NCI-H2227 (cell line): ENCODE data around the gene SND1.
A peak's percentile ranks its signal among the peaks of the same experiment; 100 is the strongest.

ENCODE experiments used
- DNase-seq: peaks from one replicate; lab custom pipeline; 2025; ENCODE audit not compliant: unreplicated experiment; lab: John Stamatoyannopoulos, UW

Gene SND1

DNA sequence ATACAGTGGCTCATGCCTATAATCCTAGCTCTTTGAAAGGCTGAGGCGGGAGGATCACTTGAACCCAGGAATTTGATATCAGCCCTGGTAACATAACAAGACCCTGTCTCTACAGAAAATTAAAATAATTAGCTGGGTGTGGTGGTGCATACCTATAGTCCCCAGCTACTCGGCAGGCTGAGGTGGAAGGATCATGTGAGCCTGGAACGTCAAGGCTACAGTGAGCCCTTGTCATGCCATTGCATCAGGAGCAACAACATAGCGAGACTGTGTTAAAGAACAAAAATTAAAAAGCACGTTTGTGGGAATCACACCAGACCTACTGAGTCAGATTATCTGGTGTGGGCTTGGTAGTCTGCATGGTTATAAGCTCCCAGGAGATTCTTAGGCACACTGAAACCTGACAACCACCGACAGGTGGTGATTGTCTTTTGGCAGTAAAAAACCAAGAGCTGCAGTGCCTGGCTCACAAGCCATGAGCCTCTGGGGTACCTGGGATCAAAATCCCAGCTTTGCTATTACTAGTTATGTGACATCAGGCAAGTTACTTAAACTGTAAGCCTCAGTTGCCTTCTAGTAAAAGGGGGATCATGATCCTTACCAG is 146.9 kb downstream of the SND1 start:
- no peak for DNase-seq

DNA sequence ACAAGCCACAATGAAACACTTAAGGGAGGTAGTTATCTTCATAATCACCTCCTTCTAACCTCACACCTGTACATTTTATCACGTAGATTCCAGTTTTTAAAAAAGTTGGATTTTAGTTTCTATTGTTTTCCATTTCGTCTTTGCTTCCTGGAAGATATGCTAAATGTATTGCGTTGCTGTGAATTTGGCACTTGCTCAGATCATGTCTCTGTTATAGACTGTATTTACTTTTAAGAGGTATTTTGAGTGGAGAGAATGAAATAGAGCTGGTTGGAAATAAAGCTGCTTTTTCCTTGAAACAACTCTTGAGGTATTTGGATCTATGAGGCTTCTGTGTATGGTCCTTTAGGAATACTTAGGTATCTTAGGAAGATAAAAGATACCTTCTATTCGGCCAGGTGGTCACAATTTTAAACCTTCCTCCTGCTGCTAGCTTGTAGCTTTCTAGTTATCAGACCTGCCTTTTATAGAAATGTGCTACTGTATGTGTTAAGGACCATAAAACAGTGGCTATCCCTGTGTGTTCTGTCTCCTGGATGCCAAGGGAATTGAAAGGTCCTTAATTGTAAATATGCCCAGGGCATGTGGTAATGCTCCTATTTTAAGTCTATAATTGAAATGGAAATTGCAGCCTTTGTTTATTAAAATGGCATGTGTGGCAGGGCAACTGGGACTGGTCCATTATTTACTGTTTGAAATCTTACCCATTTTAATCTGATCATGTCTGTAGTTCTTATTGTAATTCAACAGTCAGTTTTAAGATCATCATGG is 147.7 kb downstream of the SND1 start:
- DNase-seq, result no peak

DNA sequence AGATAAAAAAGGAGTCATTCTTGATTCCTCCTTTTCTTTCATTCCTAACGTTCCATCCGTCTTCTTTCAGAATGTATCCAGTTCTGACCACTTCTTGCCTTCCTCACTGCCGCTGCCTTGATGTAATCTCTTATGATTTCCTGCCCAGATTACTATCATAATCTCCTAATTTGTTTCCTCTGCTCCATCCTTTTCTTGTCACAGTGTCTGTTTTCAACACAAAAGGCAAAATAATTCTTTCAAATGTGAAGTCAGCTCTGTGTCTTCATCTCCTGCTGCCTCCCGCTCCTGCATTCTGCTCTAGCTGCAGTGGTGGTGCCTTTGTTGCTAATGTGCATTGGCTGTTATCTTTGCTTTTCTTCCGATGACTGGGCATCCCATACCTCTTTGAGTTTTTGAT is 150.9 kb downstream of the SND1 start:
- no peak for DNase-seq

DNA sequence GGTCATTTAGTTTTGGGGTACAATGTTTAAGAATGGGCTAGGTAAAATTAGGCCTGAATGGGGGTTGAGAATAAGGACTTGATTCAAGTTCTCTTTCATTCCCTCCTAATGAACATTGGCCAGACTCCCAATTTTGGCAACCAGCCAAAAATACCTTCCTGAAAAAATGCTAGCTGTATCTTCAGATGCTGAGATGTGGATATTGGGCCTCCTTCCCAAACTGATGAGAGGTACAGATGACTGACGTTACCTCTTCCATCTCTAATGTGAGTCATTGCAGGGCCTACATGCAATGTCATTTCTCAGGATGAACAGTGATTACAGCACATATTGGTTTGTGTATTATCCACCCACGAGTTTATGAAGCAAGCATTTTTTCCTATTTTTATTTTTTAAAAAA is 151.6 kb downstream of the SND1 start:
- peak; percentile 14 for DNase-seq

DNA sequence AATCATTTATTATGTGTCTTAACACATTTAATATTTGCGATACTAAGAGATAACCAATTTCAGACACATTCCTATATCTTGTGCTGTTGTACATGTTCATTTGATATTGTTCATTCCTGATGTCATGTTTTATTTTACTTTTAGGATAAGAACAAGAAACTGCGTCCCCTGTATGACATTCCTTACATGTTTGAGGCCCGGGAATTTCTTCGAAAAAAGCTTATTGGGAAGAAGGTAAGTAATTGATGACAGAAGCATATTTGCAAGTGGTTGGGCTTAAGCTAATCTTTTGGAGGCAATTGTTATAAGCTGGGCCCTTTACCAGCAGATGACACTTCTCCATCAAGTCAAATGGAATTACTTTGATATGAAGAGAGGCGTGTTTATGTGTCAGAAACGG is 155.3 kb downstream of the SND1 start:
- DNase-seq, result no peak

DNA sequence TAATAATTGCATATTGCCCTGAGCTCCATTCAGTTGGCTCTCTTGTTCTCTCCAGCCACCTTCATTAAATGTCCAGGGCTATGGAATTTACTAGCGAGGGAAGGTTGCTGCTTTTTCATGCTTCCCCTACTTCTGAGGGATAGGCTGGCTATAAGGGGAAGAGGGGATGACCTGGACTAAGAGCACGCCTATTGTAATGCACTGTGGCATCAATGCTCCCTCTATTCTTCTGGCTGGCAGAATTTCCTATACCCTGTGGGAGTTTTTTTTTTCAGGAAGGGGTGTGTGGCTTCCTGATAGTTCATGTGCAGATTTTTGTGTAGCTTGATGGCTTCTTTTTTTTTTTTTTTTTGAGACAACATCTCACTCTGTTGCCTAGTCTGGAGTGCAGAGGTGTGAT is 155.8 kb downstream of the SND1 start:
- DNase-seq, result no peak

DNA sequence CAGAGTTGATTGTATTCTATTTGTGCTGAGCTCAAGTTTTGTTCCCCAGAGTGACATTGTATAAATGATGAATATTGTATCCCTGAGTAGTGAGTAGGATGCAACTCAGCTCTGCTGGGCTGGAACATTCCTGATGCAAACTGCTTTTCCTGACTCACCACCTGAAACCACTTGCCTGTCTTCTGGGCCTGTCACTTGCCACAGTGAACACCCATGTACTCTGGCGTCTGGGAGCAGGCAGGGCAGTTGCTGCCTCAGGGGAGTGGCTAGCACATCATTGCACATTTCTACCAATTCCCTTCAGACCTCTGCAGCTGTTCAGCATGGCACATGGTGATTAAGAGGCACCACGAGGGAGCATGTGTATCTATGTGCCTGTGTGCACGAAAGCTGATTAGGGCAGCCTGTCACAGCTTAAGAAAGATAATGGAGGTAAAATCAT is 157.3 kb downstream of the SND1 start:
- peak; percentile 70 for DNase-seq

DNA sequence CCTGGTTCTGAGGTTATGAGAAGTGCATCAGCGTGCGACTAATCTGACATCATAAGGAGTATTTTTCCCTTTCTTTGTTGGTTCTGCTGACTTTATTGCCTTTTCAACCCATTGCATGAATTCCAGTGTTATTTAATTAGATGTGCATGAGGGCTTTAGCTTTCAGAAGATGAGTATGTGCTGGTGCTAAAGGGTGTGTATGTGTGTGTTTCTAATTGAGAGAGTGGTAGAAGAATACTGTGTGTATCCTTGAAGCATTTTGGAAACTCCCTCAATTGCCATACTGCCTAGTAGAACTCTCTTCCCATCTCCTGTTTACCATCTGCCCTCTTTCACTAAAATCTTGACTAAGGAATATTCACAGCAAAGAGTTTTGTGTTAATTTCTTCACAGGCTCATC is 158.1 kb downstream of the SND1 start:
- no peak for DNase-seq

DNA sequence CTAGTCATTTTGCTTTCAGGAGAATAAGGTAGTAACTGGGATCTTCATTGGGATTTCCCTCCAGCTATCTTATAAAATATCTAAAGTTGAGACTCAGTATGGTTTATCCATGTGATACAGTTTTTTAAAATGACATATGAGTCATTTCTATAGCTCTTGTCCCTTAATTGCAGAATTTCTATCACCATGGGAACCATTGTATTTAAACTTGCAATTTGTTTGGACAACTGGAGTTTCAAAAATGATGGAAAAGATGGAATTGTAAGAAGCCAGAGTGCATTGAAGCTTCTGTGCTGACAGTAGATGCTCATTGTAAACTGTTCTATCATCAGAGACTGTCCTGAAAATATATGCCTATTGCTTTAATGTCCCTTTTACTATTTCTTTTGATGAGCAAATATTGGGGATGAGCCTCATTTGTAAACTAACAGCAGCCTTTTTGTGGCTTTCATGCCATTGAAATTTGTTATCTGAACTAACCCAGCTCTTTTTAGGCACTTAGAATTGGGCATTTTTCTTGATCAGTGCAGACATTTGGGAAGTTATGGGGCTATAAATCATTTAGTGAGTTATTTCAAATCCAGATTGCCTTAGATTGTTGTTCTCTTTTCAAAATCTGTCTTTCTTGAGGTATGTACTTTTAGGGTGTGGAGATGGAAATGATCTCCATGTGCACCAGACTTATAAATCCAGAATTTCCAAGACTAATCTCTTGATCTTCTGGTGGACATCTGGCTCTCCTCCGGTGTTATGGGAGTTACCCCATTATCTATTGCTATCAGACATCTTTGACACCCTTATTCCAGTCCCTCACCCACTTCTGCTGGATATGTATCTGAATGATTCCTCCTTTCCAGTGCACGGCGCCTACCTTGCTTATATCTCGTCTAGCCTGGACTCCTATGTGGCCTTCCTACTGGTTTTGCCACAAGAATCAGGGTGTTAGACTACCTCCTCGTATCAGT is 159.0 kb downstream of the SND1 start:
- DNase-seq, result no peak

DNA sequence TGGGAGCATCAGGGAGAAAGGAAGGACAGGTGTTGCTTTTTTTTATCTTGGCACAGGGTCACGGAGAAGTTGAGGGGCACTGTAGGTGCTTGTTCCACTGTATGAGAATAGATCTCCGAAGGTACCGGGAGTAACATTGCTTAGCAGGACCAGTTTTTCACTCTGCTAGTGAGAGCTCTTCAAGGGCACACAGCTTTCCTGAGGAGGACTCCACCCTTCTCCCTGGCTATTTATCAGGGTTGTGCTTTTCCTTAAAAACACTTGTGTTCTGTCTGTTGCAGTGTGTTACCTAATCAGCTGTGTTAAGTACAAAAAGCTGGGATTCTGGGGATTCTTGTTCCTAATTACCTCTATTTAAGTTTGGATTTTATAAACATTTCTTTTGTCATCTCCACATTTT is 160.5 kb downstream of the SND1 start:
- DNase-seq, result no peak

DNA sequence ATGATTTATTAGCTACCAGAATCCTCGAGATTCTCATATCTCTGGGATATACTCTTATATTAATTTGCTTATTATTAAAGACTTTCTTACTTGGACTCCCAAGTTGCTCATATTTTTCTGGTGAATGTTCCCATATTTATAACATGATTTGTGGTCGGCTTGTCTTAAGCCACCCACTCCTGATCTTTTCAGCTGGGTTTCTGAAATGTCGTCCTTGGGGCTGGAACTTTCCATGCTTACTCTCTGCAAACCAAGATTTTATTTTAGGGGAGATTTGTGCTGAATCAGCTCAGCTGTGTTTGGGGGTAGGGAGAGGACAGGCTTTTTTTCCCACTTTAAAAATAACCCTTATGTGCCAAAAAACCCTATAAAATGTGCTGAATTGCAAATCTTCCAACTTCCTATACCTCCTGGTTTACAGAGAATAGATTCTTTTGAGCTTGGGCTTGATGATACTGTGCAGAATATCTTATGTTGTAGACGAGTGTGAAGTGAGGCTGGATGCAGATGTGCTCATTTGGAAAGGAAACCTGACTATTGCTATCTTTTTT is 162.1 kb downstream of the SND1 start:
- no peak for DNase-seq

DNA sequence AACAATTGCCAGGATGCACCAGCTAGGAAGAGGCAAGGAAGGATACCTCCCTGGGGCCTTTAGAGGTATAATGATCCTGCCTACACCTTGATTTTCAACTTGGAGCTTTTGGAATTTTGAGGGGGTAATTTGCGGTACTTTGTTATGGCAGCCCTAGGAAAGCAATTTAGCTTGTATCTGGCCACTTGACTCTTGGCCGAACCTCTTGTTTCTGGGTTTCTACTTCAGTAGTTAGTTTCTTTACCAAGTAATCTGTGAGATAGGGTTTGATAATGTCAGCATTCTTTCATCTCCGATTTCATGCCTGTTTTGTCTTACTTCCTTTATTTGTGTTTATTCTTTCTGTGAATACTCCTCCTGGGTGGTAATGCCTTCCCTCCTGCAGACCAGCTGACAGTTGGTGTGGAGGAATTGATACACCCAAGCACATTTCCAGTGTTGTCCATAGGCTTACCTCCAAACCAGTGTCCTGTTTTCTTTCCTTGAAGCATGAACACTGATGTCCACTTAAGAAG is 163.7 kb downstream of the SND1 start:
- DNase-seq, result no peak

DNA sequence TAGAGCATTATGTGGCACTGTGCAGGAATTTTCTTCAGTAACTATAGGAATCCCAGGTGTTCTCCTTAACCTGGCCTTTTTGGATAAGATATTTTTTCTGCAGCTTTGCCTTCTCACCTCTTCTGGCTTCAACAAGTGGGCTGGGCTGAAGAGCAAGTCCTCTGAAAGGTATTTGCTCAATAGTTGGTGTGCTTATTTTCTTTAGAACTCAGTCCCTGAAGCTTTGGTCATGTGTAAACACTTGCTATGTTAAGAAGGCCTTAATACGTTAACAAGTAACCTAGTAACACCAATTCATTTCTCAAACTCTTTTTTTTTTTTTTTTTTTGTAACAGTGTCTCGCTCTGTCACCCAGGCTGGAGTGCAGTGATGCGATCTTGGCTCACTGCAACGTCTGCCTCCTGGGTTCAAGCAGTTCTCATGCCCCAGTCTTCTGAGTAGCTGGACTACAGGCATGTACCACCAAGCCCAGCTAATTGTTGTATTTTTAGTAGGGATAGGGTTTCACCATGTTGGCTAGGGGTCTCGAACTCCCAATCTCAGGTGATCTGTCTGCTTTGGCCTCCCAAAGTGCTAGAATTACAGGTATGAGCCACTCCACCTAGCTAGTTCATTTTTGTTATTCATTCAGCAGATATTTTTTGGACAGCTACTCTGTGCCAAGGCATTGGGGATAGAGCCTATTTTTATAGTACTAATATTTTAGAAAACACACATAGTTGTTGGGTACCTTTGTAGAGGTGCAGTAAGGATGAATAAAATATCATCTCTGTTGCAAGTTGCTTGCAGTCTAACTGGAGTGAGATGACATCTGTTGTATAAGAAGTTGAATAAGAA is 164.6 kb downstream of the SND1 start:
- DNase-seq, result no peak

DNA sequence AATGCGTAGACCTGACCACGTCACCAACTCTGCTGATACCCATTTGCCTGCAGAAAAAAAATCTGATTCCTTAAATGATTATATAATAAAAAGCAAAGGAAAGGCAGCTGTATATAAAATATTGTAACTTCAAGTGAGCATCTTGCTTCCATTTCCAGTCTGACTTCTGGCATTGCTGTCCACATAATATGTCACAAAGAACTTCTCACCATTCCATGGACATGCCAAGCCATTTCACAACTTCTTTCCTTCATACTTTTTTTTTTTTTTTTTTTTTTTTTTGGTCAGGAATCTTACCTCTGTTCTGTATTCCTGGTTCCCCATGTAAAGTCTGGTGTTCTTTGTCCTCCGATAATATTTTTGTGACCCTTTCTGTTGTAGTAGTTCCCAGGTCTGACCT is 165.5 kb downstream of the SND1 start:
- no peak for DNase-seq

DNA sequence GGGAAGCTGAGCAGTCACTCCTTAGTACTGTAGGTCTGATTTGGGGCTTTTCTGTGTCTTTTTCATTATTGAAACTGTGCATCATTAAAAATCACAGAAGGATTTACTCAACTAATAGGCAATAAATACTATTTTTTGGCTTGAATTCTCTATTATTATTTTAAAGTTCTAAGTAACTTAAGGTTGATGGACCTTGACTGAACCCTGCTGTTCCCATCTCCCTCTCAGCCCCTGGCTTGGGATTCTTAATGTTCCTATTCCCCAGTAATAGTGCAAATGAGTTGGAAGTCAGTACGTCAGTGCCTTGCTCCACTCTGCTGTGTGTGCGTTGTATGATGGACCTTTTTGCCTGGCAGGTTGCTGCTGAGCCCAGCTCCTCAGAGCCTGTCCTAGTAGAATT is 166.3 kb downstream of the SND1 start:
- DNase-seq, result no peak

DNA sequence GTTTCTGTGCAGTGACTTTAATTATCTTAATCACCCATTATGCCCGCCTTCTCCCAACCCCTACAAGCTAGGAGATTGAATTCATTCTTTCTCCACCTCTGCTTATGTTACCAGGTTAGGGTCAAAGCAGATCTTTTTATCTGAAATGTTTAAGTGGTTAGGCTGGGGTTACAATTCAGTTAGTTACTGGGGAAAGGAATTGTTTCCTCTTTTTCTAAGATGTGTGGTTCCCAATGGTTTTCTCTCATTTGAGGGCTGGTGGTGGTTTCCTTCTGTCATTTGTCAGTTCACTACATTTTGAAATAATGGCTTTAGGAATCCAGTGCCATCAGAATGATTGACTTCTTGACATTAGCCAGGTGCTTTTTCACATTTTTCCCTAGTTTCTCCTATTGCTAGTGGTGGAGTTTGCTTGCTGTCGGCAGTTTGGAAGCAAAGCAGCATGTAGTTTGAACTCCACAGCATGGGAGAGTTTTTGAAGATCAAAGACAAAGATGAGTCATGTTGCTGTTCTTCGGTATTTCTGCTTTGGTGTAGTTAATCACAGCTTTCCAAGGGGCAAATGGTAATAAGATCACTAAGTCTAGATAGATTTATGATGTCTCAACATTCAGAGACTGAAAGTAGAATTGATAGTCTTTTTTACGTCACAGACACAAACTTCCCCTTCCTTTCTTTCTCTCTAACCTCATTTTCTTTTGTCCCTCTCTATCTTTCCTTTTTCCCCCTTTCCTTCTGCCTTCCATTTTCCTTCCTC is 168.2 kb downstream of the SND1 start:
- peak; percentile 32 for DNase-seq

DNA sequence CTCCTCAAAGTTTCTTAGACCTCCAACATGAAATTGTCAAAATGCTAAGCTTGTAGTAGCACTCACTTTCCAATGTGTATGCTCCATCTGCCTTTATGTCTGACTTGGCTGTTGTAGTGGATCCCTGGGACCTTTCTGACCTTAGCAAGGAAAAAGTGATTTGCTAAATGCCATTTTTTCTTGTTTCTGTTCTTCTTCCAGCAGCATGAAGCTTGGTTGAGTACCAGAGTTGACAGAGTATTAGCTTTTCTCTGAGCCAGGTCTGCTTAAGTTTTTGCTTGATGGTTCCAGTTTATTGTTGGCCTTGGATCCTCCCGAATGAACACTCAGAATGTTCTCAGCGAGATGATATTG is 168.7 kb downstream of the SND1 start:
- no peak for DNase-seq

DNA sequence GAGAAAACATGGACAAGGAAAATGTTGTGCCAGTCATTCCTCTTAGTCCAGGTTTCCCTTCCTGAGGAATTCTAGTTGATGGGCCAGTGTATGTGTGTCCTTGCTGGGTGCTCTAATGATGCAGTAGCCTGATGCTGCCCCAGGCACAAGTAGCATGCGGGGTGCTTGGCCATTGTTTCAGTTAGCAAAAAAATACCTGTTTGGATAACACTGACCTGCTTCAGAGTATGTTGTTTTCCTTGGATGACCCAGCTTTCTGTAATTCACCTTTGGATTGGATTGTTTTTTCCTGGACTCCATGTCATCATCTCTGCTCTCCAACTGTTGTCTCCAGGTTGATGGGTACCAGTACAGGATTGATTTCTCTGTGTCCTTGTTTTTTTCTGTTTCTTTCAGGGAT is 169.2 kb downstream of the SND1 start:
- no peak for DNase-seq

DNA sequence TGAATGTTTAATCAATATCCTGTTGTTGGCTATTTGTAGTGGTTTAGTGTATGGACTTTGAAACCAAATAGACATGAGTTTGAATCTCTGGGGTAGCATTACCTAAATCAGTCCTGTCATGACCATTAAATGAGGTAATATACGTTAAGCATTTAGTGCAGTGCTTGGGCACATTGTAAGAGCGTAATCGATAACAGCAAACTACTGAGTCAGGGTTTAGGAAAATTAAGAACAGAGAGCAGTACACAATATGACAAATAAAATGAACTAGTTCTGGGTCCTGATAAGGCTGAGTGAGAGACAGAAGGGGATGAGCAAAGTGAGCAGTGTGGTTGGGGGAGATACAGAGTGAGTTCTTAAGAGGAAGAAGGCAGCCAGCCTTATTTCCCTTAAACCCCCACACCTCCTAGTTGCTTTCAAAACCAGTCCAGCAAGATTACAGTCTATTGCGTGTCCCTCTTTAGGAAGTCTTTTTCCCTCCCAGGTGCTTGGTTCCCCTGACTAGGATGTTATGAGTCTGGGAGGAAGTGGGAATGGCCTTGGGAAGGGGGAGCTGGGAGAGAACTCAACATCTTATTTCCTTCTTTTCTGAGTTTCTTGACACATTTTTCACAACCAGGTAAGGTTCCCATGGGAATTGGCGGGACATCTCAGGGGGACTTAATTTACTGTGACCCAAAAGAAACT is 171.0 kb downstream of the SND1 start:
- DNase-seq, result no peak
